Dermis microvascular lymphatic vessel endothelial cell (primary cell): Measurements from ENCODE around the gene EVI2B. TPM values are rescaled to one million over a fixed set of nuclear protein-coding genes. Genes with fewer than 3 reads are reported as not detected.
"Not testable (repeated sequence)": the region's sequence is repeated elsewhere in the genome, so short reads cannot be mapped to it uniquely, and the experiment has no call there.

Experiments used
- DNase-seq, 2 donors: peaks; one replicate each; pipeline versions ENCODE4 v3.0.0 to v3.0.0-alpha.2; 2010; ENCODE audit warnings: low read depth in 2 of 2
- total RNA-seq: library from RNA; depleted of rRNA; stranded (reverse); fragments of >200 nt; gene quantifications from 2 replicates; pipeline ENCODE4 v1.2.1, GENCODE V29; 2014

The EVI2B gene
- total RNA-seq, 1 donor from 2014 or later: 0.13 TPM

DNA sequence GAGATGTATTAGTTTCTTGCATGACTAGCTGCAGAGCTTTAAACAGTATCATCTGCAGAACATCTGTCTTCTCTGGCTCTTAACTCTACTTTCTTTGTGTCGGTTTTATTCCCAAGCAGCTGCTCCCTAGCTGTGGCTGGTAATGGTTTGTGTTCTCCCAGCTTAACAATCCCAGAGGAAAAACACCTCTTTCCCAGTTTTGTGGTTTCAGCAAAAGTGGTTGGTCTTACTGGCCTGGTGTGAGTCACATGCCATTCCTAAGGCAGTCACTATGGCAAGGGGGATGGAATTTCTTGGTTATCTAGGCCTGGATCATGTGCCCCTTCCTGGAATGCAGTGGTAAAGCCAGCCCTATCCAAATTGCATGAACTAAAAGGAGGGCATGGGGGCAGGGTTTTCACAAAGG lies 44.3 kb downstream of the EVI2B start:
- DNase-seq: peak; percentile 79 to 82

- no peak for DNase-seq
Observed at GRCh38 chr17:31269036-31269577, 44.7 kb downstream of the EVI2B start.

- DNase-seq: no peak
Observed at GRCh38 chr17:31266042-31266441, 47.8 kb downstream of the EVI2B start.

DNA sequence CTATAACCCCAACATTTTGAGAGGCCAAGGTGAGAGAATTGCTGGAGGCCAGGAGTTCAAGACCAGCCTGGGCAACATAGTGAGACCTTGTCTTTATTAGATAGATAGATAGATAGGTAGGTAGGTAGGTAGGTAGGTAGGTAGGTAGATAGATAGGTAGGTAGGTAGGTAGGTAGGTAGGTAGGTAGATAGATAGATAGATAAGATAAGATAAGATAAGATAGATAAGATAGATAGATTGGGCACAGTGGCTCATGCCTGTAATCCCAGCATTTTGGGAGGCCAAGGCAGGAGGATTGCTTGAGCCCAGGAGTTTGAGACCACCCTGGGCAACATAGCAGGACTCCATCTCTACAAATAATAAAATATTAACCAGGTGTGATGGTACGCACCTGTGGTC lies 50.9 kb downstream of the EVI2B start:
- not testable (repeated sequence) for DNase-seq

DNA sequence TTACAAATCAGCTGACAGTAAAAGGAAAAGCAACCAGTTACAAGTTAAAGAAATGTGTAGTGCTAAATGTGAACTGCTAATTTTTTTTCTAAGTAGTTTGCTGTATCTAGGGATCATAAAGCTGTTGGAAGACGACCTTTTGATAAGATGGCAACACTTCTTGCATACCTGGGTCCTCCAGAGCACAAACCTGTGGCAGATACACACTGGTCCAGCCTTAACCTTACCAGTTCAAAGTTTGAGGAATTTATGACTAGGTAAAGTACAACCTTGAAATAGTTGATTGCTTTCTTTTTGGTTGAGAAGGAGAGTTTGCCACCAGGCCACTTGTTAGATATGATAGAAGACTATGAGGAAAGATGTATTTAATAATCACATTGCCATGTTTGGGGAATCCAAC lies 52.3 kb downstream of the EVI2B start:
- DNase-seq: no peak

- no peak for DNase-seq
Observed at GRCh38 chr17:31260151-31260550, 53.7 kb downstream of the EVI2B start.

- peak; percentile 58 to 68 for DNase-seq
Observed at GRCh38 chr17:31256936-31257335, 56.9 kb downstream of the EVI2B start.

DNA sequence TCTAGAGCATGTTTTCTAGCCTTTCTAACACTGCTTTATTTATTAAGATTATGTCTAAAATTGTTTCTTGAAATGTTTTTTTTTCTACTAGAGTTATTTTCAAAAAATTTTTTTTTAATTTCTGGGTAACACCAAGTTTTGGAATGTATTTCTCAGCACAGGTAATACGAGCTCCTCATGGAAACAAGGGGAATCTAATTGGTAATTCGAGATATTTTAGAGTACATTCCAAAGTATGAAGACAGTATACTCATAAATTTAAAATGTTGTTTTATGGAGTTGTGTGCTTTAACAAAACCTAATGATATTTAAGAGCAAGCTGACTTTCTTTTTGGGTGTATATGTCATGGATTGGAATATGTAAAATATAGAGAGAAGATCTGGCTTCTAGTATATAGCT lies 59.2 kb downstream of the EVI2B start:
- DNase-seq: no peak

Other genes starting within 250 kb of the EVI2B start
- gene NF1, start 219.1 kb downstream of the EVI2B start, total RNA-seq: 22.6 and 28.6 TPM in 2 replicates
- gene OMG, start 16.8 kb downstream of the EVI2B start, total RNA-seq: 1.7 and 14.5 TPM in 2 replicates
- gene EVI2A, start 7.6 kb upstream of the EVI2B start, total RNA-seq: 0.13 TPM in 2 replicates
- gene RAB11FIP4, start 77.6 kb upstream of the EVI2B start, total RNA-seq: under 0.01 TPM in 1 of 2 replicates, not detected in the other